Common myeloid progenitor, CD34-positive (primary cell): ENCODE results near the gene TBC1D7.
A peak's percentile ranks its signal among the peaks of the same experiment; 100 is the strongest.

Experiments used
- CTCF ChIA-PET: fragments of 350-600 bp; sonication (Branson Sonifier 250); formaldehyde crosslinking; loops from one replicate; lab custom pipeline; 2021; ENCODE audit warnings: antibody characterized with exemption; lab: Charles Lee
- POLR2A ChIA-PET: fragments of 350-600 bp; sonication (Branson Sonifier 250); formaldehyde crosslinking; loops from one replicate; lab custom pipeline; 2021; ENCODE audit warnings: antibody characterized with exemption; lab: Charles Lee
- DNase-seq, 3 donors: peaks; one replicate each; pipeline versions ENCODE4 v3.0.0 to v3.0.0-alpha.2; 2013
- H3K27ac ChIP-seq, 2 experiments: 1 replicate in 1 of 2; 2 replicates in 1 of 2; pipeline ENCODE4 v1.7.0; 2013; ENCODE audit warnings: inconsistent platforms in 2 of 2, low read length in 2 of 2, mild to moderate bottlenecking in 2 of 2, low read depth in 1 of 2, moderate library complexity in 1 of 2; ENCODE audit not compliant: severe bottlenecking in 2 of 2, insufficient read depth in 1 of 2, poor library complexity in 1 of 2
- H3K27me3 ChIP-seq, 5 experiments: replicated peaks in 2 of 5; 1 replicate in 3 of 5; 2 replicates in 2 of 5; pipeline versions ENCODE4 v1.6.1 to v1.7.0; 2013; ENCODE audit warnings: low read length in 4 of 5, mild to moderate bottlenecking in 2 of 5, moderate library complexity in 2 of 5, inconsistent platforms in 1 of 5; ENCODE audit not compliant: insufficient read depth in 5 of 5, control insufficient read depth in 4 of 5
- H3K36me3 ChIP-seq, 4 experiments: 1 replicate in 2 of 4; 2 replicates in 2 of 4; pipeline versions ENCODE4 v1.6.1 to v1.7.0; 2013; ENCODE audit warnings: low read length in 3 of 4, control low read depth in 1 of 4, mild to moderate bottlenecking in 1 of 4; ENCODE audit not compliant: control insufficient read depth in 4 of 4, insufficient read depth in 4 of 4
- H3K4me1 ChIP-seq, 4 experiments: 1 replicate in 3 of 4; 2 replicates in 1 of 4; pipeline versions ENCODE4 v1.6.1 to v1.7.1; 2013; ENCODE audit warnings: low read length in 3 of 4, mild to moderate bottlenecking in 3 of 4, control low read depth in 1 of 4, inconsistent platforms in 1 of 4, moderate library complexity in 1 of 4; ENCODE audit not compliant: control insufficient read depth in 4 of 4, insufficient read depth in 4 of 4; ENCODE audit errors: control extremely low read depth in 1 of 4
- H3K4me3 ChIP-seq, 7 experiments: 1 replicate in 4 of 7; 2 replicates in 3 of 7; pipeline versions ENCODE4 v1.5.1 to v1.7.0; 2013; ENCODE audit warnings: mild to moderate bottlenecking in 7 of 7, low read length in 6 of 7, moderate library complexity in 6 of 7, inconsistent platforms in 2 of 7, low read depth in 2 of 7, control low read depth in 1 of 7; ENCODE audit not compliant: insufficient read depth in 4 of 7, control insufficient read depth in 1 of 7; ENCODE audit errors: extremely low read depth in 1 of 7
- H3K9me3 ChIP-seq, 5 experiments: 1 replicate in 4 of 5; 2 replicates in 1 of 5; pipeline versions ENCODE4 v1.6.1 to v1.7.1; 2013; ENCODE audit warnings: low read length in 4 of 5, mild to moderate bottlenecking in 2 of 5, inconsistent platforms in 1 of 5, low read depth in 1 of 5, moderate library complexity in 1 of 5; ENCODE audit not compliant: control insufficient read depth in 4 of 5, insufficient read depth in 2 of 5; ENCODE audit errors: control extremely low read depth in 1 of 5
- WGBS: methylation state at CpG from one replicate; pipeline ENCODE4 v1.1.5; 2013; ENCODE audit not compliant: insufficient coverage; 5-methylcytosine and 5-hydroxymethylcytosine counted together

Gene TBC1D7

GRCh38 chr6:13262302-13263230 lies 65.8 kb downstream of the TBC1D7 start:
- Histone ChIP-seq H3K36me3 (peaks cover 5 to 23% (median 9%) of the 10 kb centered on the region in 4 experiments), H3K9me3 (peaks cover 0 to 8% (median 0%) of the 10 kb centered on the region in 5 experiments), H3K4me3 (no peak overlapping the region), H3K4me1 (peaks cover 16 to 40% (median 20%) of the 10 kb centered on the region in 4 experiments), H3K27ac (no peak overlapping the region), H3K27me3 (no peaks in the 10 kb centered on the region)
- no peak for DNase-seq
- no CpG with 5 or more reads among the region's 1 CpG for WGBS
- ChIA-PET POLR2A (no interaction called here), CTCF (no interaction called here)

DNA sequence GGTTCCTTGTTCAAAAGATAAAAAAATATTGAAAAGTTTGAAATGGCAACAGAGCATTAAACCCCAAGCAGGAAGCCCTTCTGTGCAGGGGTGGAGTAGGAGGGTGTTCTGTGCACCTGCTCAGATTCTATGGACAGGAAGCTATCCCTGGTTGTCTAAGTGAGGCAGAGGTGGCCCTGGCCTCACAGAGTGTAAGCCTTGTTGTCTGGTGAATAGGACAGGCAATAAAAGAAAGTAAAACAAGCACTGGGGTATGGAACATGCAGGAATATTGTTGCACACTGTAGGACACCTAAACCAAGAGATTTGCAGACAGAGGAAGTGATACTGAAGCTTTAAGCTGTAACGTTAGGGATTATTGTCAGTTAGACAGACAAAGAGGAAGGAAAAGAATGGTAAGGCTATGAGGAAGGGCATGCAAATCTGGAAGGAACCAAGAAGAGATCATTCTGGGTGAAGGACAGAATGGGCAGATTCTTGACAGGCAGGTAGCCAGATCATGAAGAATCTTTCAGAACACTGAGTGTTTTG lies 66.8 kb downstream of the TBC1D7 start:
- ChIA-PET POLR2A (no interaction called here), CTCF (interaction anchor here (0.5 to 1.2 kb wide), 3 partner anchors 11 to 841 kb away, joined by 3 to 4 read pairs (median 3); no protein-coding TSS in a partner anchor)
- Histone ChIP-seq H3K36me3 (peaks cover 3 to 20% (median 4%) of the 10 kb centered on the region in 4 experiments), H3K4me1 (peaks cover 16 to 46% (median 20%) of the 10 kb centered on the region in 4 experiments), H3K4me3 (peak overlapping the region in 1 of 7 experiments; percentile 9), H3K27me3 (no peaks in the 10 kb centered on the region), H3K27ac (no peak overlapping the region), H3K9me3 (peaks cover 0 to 5% (median 0%) of the 10 kb centered on the region in 5 experiments)
- peak in 2 of 3 donors; percentile 78 to 83 for DNase-seq
- 0% methylated on average over 1 of the region's 1 CpG for WGBS

- Histone ChIP-seq H3K27me3 (no peaks in the 10 kb centered on the region), H3K4me3 (no peak overlapping the region), H3K27ac (no peak overlapping the region), H3K36me3 (peaks cover 0 to 13% (median 2%) of the 10 kb centered on the region in 4 experiments), H3K4me1 (peaks cover 16 to 50% (median 21%) of the 10 kb centered on the region in 4 experiments), H3K9me3 (peaks cover 0 to 3% (median 0%) of the 10 kb centered on the region in 5 experiments)
- no peak for DNase-seq
- ChIA-PET CTCF (interaction anchor here (0.5 to 1.2 kb wide), 4 partner anchors 12 to 841 kb away, joined by 3 to 4 read pairs (median 3); no protein-coding TSS in a partner anchor), POLR2A (no interaction called here)
- WGBS: 95% methylated on average over 3 of the region's 5 CpGs
Measured at GRCh38 chr6:13260831-13261230, 67.5 kb downstream of the TBC1D7 start.

- no peak for DNase-seq
- H3K27ac ChIP-seq: no peak overlapping the region
- H3K36me3 ChIP-seq: peaks cover 0 to 14% (median 1%) of the 10 kb centered on the region in 4 experiments
- ChIA-PET CTCF (interaction anchor here (1.0 to 1.2 kb wide), 2 partner anchors 13 to 348 kb away, joined by 3 to 4 read pairs; no protein-coding TSS in a partner anchor), POLR2A (no interaction called here)
- H3K9me3 ChIP-seq: peaks cover 0 to 9% (median 0%) of the 10 kb centered on the region in 5 experiments
- no peak overlapping the region for H3K4me3 ChIP-seq
- peaks cover 16 to 50% (median 21%) of the 10 kb centered on the region in 4 experiments for H3K4me1 ChIP-seq
- 98% methylated on average over 6 of the region's 7 CpGs for WGBS
- no peaks in the 10 kb centered on the region for H3K27me3 ChIP-seq
Measured at GRCh38 chr6:13260101-13260598, 68.2 kb downstream of the TBC1D7 start.

- peaks cover 0 to 20% (median 1%) of the 10 kb centered on the region in 4 experiments for H3K36me3 ChIP-seq
- ChIA-PET POLR2A (no interaction called here), CTCF (interaction anchor here (1.7 kb wide), 1 partner anchor 72 kb away, joined by 4 read pairs; no protein-coding TSS in a partner anchor)
- no peak for DNase-seq
- no peaks in the 10 kb centered on the region for H3K27me3 ChIP-seq
- no peak overlapping the region for H3K27ac ChIP-seq
- no CpG with 5 or more reads among the region's 3 CpGs for WGBS
- H3K4me3 ChIP-seq: no peak overlapping the region
- H3K4me1 ChIP-seq: peaks cover 16 to 50% (median 22%) of the 10 kb centered on the region in 4 experiments
- peaks cover 0 to 9% (median 0%) of the 10 kb centered on the region in 5 experiments for H3K9me3 ChIP-seq
Measured at GRCh38 chr6:13259393-13259792, 68.9 kb downstream of the TBC1D7 start.

GRCh38 chr6:13256266-13257001 lies 71.9 kb downstream of the TBC1D7 start:
- ChIA-PET POLR2A (no interaction called here), CTCF (no interaction called here)
- Histone ChIP-seq H3K27me3 (no peaks in the 10 kb centered on the region), H3K4me1 (peaks cover 7 to 44% (median 18%) of the 10 kb centered on the region in 4 experiments), H3K27ac (no peak overlapping the region), H3K36me3 (peaks cover 0 to 23% (median 0%) of the 10 kb centered on the region in 4 experiments), H3K4me3 (no peak overlapping the region), H3K9me3 (peaks cover 0 to 9% (median 0%) of the 10 kb centered on the region in 5 experiments)
- DNase-seq: no peak
- 100% methylated on average over 1 of the region's 2 CpGs for WGBS
